Adrenal gland (tissue), 5 donors: ENCODE data around the gene SUPT5H.

ENCODE experiments used
- CTCF ChIP-seq, 6 experiments: fragments of 450-650 bp in 4 of 6; fragments of 200-600 bp in 2 of 6; sonication (generic) in 1 of 6; IDR thresholded peaks; 1 replicate in 5 of 6; 2 replicates in 1 of 6; pipeline versions ENCODE4 v1.5.1 to v1.8.0; 2016 to 2021; ENCODE audit warnings: antibody characterized with exemption in 6 of 6, mild to moderate bottlenecking in 2 of 6, moderate library complexity in 1 of 6
- POLR2A ChIP-seq, 2 donors: fragments of 450-650 bp; IDR thresholded peaks; one replicate each; pipeline ENCODE4 v1.6.1; 2017; ENCODE audit warnings: antibody characterized with exemption in 2 of 2, mild to moderate bottlenecking in 2 of 2, moderate library complexity in 1 of 2
- donor health status: DM: no; HTN: no; CAD: no.

- TF ChIP-seq CTCF (IDR thresholded peaks at IDR 0.05) (peak in 1 of 6 experiments; percentile 11), POLR2A (IDR thresholded peaks at IDR 0.05) (no peak)
These were observed 31.3 kb upstream of the SUPT5H start for GRCh38 chr19:39413911-39414608.
